CD4-positive, alpha-beta T cell (primary cell): ENCODE measurements around the gene SULF2. TPM values are rescaled to one million over a fixed set of nuclear protein-coding genes. Genes with fewer than 3 reads are reported as not detected.

ENCODE experiments used
- ATAC-seq: fragments of 200-7000 bp; cut with Tn5 transposase; one replicate; pipeline ENCODE4 v1.10.0; 2022; ENCODE audit warnings: mild to moderate bottlenecking; ENCODE audit not compliant: poor library complexity
- CTCF ChIA-PET: fragments of 350-600 bp; sonication (Branson Sonifier 250); formaldehyde crosslinking; loops from one replicate; lab custom pipeline; 2021; ENCODE audit warnings: antibody characterized with exemption, inconsistent platforms; lab: Charles Lee
- POLR2A ChIA-PET: fragments of 350-600 bp; sonication (Branson Sonifier 250); formaldehyde crosslinking; loops from one replicate; lab custom pipeline; 2021; ENCODE audit warnings: antibody characterized with exemption, inconsistent platforms; lab: Charles Lee
- DNase-seq, 14 experiments: peaks; one replicate each; pipeline ENCODE4 v3.0.0-alpha.2; 2013 to 2020; ENCODE audit warnings: mixed read lengths in 2 of 14
- H3K27ac ChIP-seq, 2 donors: one replicate each; pipeline versions ENCODE4 v1.5.1 to v1.7.0; 2013; ENCODE audit warnings: low read length in 2 of 2, low read depth in 1 of 2, mild to moderate bottlenecking in 1 of 2
- H3K27me3 ChIP-seq, 2 experiments: 1 replicate in 1 of 2; 2 replicates in 1 of 2; pipeline versions ENCODE4 v1.6.1 to v1.7.0; 2013; ENCODE audit warnings: low read length in 2 of 2, control low read depth in 1 of 2, mild to moderate bottlenecking in 1 of 2, moderate library complexity in 1 of 2; ENCODE audit not compliant: insufficient read depth in 2 of 2, control insufficient read depth in 1 of 2
- H3K36me3 ChIP-seq: one replicate; pipeline ENCODE4 v1.6.1; 2013; ENCODE audit warnings: low read length, control low read depth; ENCODE audit not compliant: insufficient read depth
- H3K4me1 ChIP-seq: one replicate; pipeline ENCODE4 v1.6.1; 2013; ENCODE audit warnings: low read length, control low read depth; ENCODE audit not compliant: insufficient read depth
- H3K4me3 ChIP-seq: one replicate; pipeline ENCODE4 v1.5.1; 2013; ENCODE audit warnings: mild to moderate bottlenecking, low read length, moderate library complexity
- H3K9me3 ChIP-seq, 2 experiments: 1 replicate in 1 of 2; 2 replicates in 1 of 2; pipeline versions ENCODE4 v1.6.1 to v1.7.0; 2013; ENCODE audit warnings: low read length in 2 of 2, mild to moderate bottlenecking in 2 of 2, control low read depth in 1 of 2, moderate library complexity in 1 of 2; ENCODE audit not compliant: control insufficient read depth in 1 of 2, insufficient read depth in 1 of 2
- H3K27ac Mint-ChIP-seq: one replicate; pipeline ENCODE4 v1.8.0; 2020; ENCODE audit warnings: mixed read lengths
- H3K27me3 Mint-ChIP-seq: one replicate; pipeline ENCODE4 v1.8.0; 2021; ENCODE audit warnings: mixed read lengths
- H3K36me3 Mint-ChIP-seq: one replicate; pipeline ENCODE4 v1.8.0; 2021; ENCODE audit warnings: low read depth, mixed read lengths
- H3K4me1 Mint-ChIP-seq: one replicate; pipeline ENCODE4 v1.8.0; 2021; ENCODE audit warnings: low read depth, mixed read lengths
- H3K4me3 Mint-ChIP-seq: one replicate; pipeline ENCODE4 v1.8.0; 2020; ENCODE audit warnings: mild to moderate bottlenecking, mixed read lengths
- H3K9me3 Mint-ChIP-seq: one replicate; pipeline ENCODE4 v1.8.0; 2020; ENCODE audit warnings: mixed read lengths
- CTCF ChIP-seq: fragments of 200-600 bp; IDR thresholded peaks from one replicate; pipeline ENCODE4 v1.8.0; 2022; ENCODE audit warnings: antibody characterized with exemption, mild to moderate bottlenecking
- intact Hi-C, 2 experiments: fragments of 100-400 bp; cut with DNase I in 1 of 2; cut with micrococcal nuclease in 1 of 2; formaldehyde crosslinking; loops; one replicate each; pipeline versions ENCODE4 v1.15.1 to v1.9.0; 2023 to 2025; cut with DNase I, micrococcal nuclease
- total RNA-seq, 174 experiments: library from RNA in 2 of 174; stranded (reverse) in 2 of 174; gene quantifications; one replicate each; pipeline ENCODE4 v1.2.3 and lab custom pipeline; 2021 to 2026

The SULF2 gene
- total RNA-seq, 2 experiments from 2014 or later: 1.5 to 2.8 TPM

DNA sequence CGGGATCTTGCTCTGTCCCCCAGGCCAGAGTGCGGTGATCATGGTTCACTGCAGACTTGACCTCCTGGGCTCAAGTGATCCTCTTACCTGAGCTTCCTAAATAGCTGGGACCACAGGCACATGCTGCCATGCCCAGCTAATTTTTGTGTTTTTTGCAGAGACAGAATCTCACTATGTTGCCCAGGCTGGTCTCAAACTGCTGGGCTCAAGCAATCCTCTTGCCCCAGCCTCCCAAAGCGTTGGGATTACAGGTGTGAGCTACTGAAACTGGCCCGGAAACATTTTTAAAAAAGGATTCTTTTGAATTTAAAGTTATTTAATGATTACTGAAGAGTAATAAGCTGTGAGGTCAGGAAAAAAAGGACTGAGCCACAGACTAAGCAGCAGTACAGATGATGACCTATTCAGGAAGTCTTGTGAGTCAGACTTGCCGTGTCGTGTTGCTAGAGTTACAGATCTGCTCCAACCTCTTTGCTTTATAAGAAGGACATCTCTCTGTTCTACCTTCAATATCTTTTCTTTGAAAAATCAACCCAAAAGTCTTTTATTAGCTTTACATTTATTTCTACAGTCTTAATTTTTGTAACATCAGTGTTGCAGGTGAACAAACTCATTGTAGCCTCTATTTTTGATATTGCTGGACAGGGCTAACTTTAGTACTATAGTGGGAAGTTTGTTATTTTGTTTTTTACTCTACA is 174.9 kb downstream of the SULF2 start:
- POLR2A ChIA-PET: interaction anchor here (1.0 to 1.8 kb wide), 3 partner anchors 9 to 117 kb away, joined by 3 to 8 read pairs (median 4); no protein-coding TSS in a partner anchor
- peaks cover 27% of the 10 kb centered on the region for H3K4me1 ChIP-seq
- TF ChIP-seq CTCF: no peak
- H3K27me3 Mint-ChIP-seq: no peaks in the 10 kb centered on the region
- H3K4me1 Mint-ChIP-seq: peaks cover 72% of the 10 kb centered on the region
- CTCF ChIA-PET: interaction anchor here (1.1 to 4.2 kb wide), 8 partner anchors 10 to 226 kb away, joined by 3 to 22 read pairs (median 4); partner anchors contain the start of gene NCOA3
- H3K36me3 Mint-ChIP-seq: peaks cover 16% of the 10 kb centered on the region
- intact Hi-C loops: no loop called here
- ATAC-seq (peak; percentile 89), DNase-seq (peak in 13 of 14 experiments; percentile 31 to 75 (median 46))
- peak overlapping the region; percentile 46 to 65 for H3K27ac ChIP-seq
- H3K27ac Mint-ChIP-seq: peak overlapping the region; percentile 81
- no peak overlapping the region for H3K4me3 ChIP-seq
- H3K27me3 ChIP-seq: no peaks in the 10 kb centered on the region
- H3K4me3 Mint-ChIP-seq: peak overlapping the region; percentile 22
- H3K36me3 ChIP-seq: peaks cover 2% of the 10 kb centered on the region
- H3K9me3 Mint-ChIP-seq: no peaks in the 10 kb centered on the region
- H3K9me3 ChIP-seq: no peaks in the 10 kb centered on the region

- no peak overlapping the region for H3K4me3 Mint-ChIP-seq
- H3K27me3 Mint-ChIP-seq: no peaks in the 10 kb centered on the region
- peaks cover 13% of the 10 kb centered on the region for H3K36me3 Mint-ChIP-seq
- H3K9me3 Mint-ChIP-seq: no peaks in the 10 kb centered on the region
- peak overlapping the region; percentile 70 for H3K27ac Mint-ChIP-seq
- intact Hi-C loops: loop anchor here in 1 of 2 experiments (5.0 kb wide), 1 partner anchor 107 kb away; the partner anchor contains the start of gene NCOA3
- no peak for ATAC-seq
- H3K4me1 ChIP-seq: peaks cover 35% of the 10 kb centered on the region
- no peak overlapping the region for H3K4me3 ChIP-seq
- peaks cover 72% of the 10 kb centered on the region for H3K4me1 Mint-ChIP-seq
- CTCF ChIA-PET: interaction anchor here (1.1 to 4.2 kb wide), 4 partner anchors 9 to 336 kb away, joined by 3 to 22 read pairs (median 5); partner anchors contain the start of gene NCOA3
- H3K27me3 ChIP-seq: no peaks in the 10 kb centered on the region
- DNase-seq: no peak
- H3K36me3 ChIP-seq: no peaks in the 10 kb centered on the region
- POLR2A ChIA-PET: interaction anchor here (1.8 kb wide), 2 partner anchors 8 to 11 kb away, joined by 4 to 8 read pairs; no protein-coding TSS in a partner anchor
- no peak overlapping the region for H3K27ac ChIP-seq
- TF ChIP-seq CTCF: no peak
- H3K9me3 ChIP-seq: no peaks in the 10 kb centered on the region
Measured at GRCh38 chr20:47609001-47609400, 176.3 kb downstream of the SULF2 start.
